HepG2 (cell line): ENCODE results near the gene NHLH2. TPM values are rescaled to one million over a fixed set of nuclear protein-coding genes. Genes with fewer than 3 reads are reported as not detected.

Source experiments
- ATAC-seq: fragments of 200-7000 bp; cut with Tn5 transposase; 3 replicates; pipeline ENCODE4 v1.9.1; 2020; ENCODE audit warnings: mild to moderate bottlenecking, moderate library complexity
- BruUV-seq: library from RNA; stranded (reverse); fragments of 400-500 nt; replicated peaks from 2 replicates; lab custom pipeline; 2021; lab: Mats Ljungman, UMichigan
- CTCF ChIA-PET: fragments of 300-600 bp; formaldehyde crosslinking; extraction: SDS; loops from one replicate; lab custom pipeline; 2021; ENCODE audit warnings: low total read pairs, inconsistent platforms, low intra/inter-chr PET ratio; lab: Yijun Ruan, JAX
- POLR2A ChIA-PET: fragments of 350-600 bp; sonication (Branson Sonifier 250); formaldehyde crosslinking; loops from one replicate; lab custom pipeline; 2020; ENCODE audit warnings: antibody characterized with exemption, inconsistent platforms; lab: Yijun Ruan, JAX
- DNase-seq: peaks from one replicate; pipeline ENCODE4 v3.0.0-alpha.2; 2015; ENCODE audit warnings: low spot score
- FAIRE-seq: peaks from 3 replicates; lab custom pipeline; 2011; peaks lifted over from hg19 to GRCh38; lab: Jason Lieb, UNC
- H2AFZ ChIP-seq: one replicate; pipeline ENCODE4 v1.6.1; 2011; ENCODE audit warnings: low read length, inconsistent platforms
- H3K27ac ChIP-seq: fragments of 300-600 bp; 3 replicates; pipeline ENCODE4 v1.8.0; 2011; ENCODE audit warnings: mixed run types, mild to moderate bottlenecking, mixed read lengths, low read length, inconsistent platforms; ENCODE audit not compliant: insufficient read depth; ENCODE audit errors: extremely low read length
- H3K27me3 ChIP-seq, 2 experiments: fragments of 200-600 bp in 1 of 2; 2 replicates in 1 of 2; 3 replicates in 1 of 2; pipeline versions ENCODE4 v1.6.0 to v1.8.0; 2011; ENCODE audit warnings: low read length in 2 of 2, mild to moderate bottlenecking in 2 of 2, moderate library complexity in 2 of 2, inconsistent platforms in 1 of 2; ENCODE audit not compliant: insufficient read depth in 2 of 2, control insufficient read depth in 1 of 2
- H3K36me3 ChIP-seq, 2 experiments: fragments of 200-600 bp in 1 of 2; replicated peaks in 1 of 2; 2 replicates in 1 of 2; 3 replicates in 1 of 2; pipeline versions ENCODE4 v1.5.1 to v1.8.0; 2011; ENCODE audit warnings: low read length in 2 of 2, inconsistent platforms in 1 of 2; ENCODE audit not compliant: insufficient read depth in 2 of 2, control insufficient read depth in 1 of 2
- H3K4me1 ChIP-seq: 2 replicates; pipeline ENCODE4 v1.5.1; 2012; ENCODE audit warnings: low read length, inconsistent platforms; ENCODE audit not compliant: insufficient read depth
- H3K4me2 ChIP-seq: 2 replicates; pipeline ENCODE4 v1.6.0; 2011; ENCODE audit warnings: low read depth, low read length, inconsistent platforms
- H3K4me3 ChIP-seq, 3 experiments: fragments of 200-600 bp in 1 of 3; sonication (generic), shearing (Covaris generic) in 1 of 3; replicated peaks in 1 of 3; 2 replicates each; pipeline ENCODE4 v1.5.1; 2011 to 2016; ENCODE audit warnings: low read length in 3 of 3, inconsistent platforms in 2 of 3, low read depth in 2 of 3, mild to moderate bottlenecking in 2 of 3, control low read depth in 1 of 3, mixed read lengths in 1 of 3; ENCODE audit not compliant: insufficient read depth in 1 of 3
- H3K79me2 ChIP-seq: one replicate; pipeline ENCODE4 v1.6.1; 2011; ENCODE audit warnings: low read length, inconsistent platforms; ENCODE audit not compliant: insufficient read depth
- H3K9ac ChIP-seq: 2 replicates; pipeline ENCODE4 v1.6.0; 2011; ENCODE audit warnings: mild to moderate bottlenecking, low read depth, low read length, inconsistent platforms; ENCODE audit not compliant: insufficient read depth
- H3K9me3 ChIP-seq: 2 replicates; pipeline ENCODE4 v1.5.1; 2012; ENCODE audit warnings: mild to moderate bottlenecking, low read length
- H4K20me1 ChIP-seq: 2 replicates; pipeline ENCODE4 v1.6.0; 2011; ENCODE audit warnings: inconsistent platforms, mild to moderate bottlenecking, low read length, moderate library complexity; ENCODE audit not compliant: insufficient read depth
- AGO2 ChIP-seq: fragments of 200-400 bp; formaldehyde crosslinking; optimal IDR thresholded peaks from 2 replicates; pipeline ENCODE3; 2017; ENCODE audit warnings: mild to moderate bottlenecking, low read depth, low read length, moderate library complexity
- ATF7 ChIP-seq, 2 experiments: fragments of 450-650 bp in 1 of 2; sonication (generic) in 1 of 2; formaldehyde crosslinking in 1 of 2; IDR thresholded peaks; 2 replicates each; pipeline versions ENCODE4 v1.4.0 to v1.6.1; 2016 to 2020; ENCODE audit warnings: antibody characterized with exemption in 1 of 2, mild to moderate bottlenecking in 1 of 2, missing genetic modification reagents in 1 of 2
- CEBPZ ChIP-seq: IDR thresholded peaks from 2 replicates; pipeline ENCODE4 v1.6.1; 2012; ENCODE audit warnings: low read length, improper control_type of control experiment
- FOXO1 ChIP-seq: sonication (generic); formaldehyde crosslinking; IDR thresholded peaks from 2 replicates; pipeline ENCODE4 v1.4.0; 2020; ENCODE audit warnings: missing genetic modification reagents
- GLI4 ChIP-seq: sonication (generic); formaldehyde crosslinking; IDR thresholded peaks from 2 replicates; pipeline ENCODE4 v1.5.1; 2020; ENCODE audit warnings: missing genetic modification reagents, mild to moderate bottlenecking, moderate library complexity, borderline replicate concordance
- HBP1 ChIP-seq: IDR thresholded peaks from 2 replicates; pipeline ENCODE4 v1.6.1; 2016; ENCODE audit warnings: low read depth, control low read depth
- RBFOX2 ChIP-seq: fragments of 200-400 bp; formaldehyde crosslinking; IDR thresholded peaks from 2 replicates; pipeline ENCODE4 v1.6.1; 2017; ENCODE audit warnings: low read depth, mild to moderate bottlenecking, low read length
- SP4 ChIP-seq: sonication (generic); formaldehyde crosslinking; IDR thresholded peaks from 2 replicates; pipeline ENCODE4 v1.8.1; 2023; ENCODE audit warnings: mild to moderate bottlenecking, missing genetic modification reagents
- ZBTB20 ChIP-seq: sonication (generic); formaldehyde crosslinking; IDR thresholded peaks from 2 replicates; pipeline ENCODE4 v1.8.1; 2023; ENCODE audit warnings: missing genetic modification reagents, low read depth, mild to moderate bottlenecking, borderline replicate concordance
- ZFP82 ChIP-seq: sonication (generic); formaldehyde crosslinking; IDR thresholded peaks from 2 replicates; pipeline ENCODE4 v1.5.1; 2020; ENCODE audit warnings: mild to moderate bottlenecking, missing genetic modification reagents, borderline replicate concordance
- ZNF577 ChIP-seq: sonication (generic); formaldehyde crosslinking; IDR thresholded peaks from 2 replicates; pipeline ENCODE4 v1.4.0; 2020; ENCODE audit warnings: mild to moderate bottlenecking, low read depth, missing genetic modification reagents, borderline replicate concordance
- ZNF784 ChIP-seq: sonication (generic); formaldehyde crosslinking; IDR thresholded peaks from 2 replicates; pipeline ENCODE4 v1.5.1; 2020; ENCODE audit warnings: missing genetic modification reagents, mild to moderate bottlenecking, borderline replicate concordance
- ZSCAN20 ChIP-seq: sonication (generic); formaldehyde crosslinking; IDR thresholded peaks from 2 replicates; pipeline ENCODE4 v1.4.0; 2020; ENCODE audit warnings: missing genetic modification reagents, mild to moderate bottlenecking, borderline replicate concordance
- WGBS: methylation state at CpG from one replicate; pipeline ENCODE4 v1.1.6; 2017; ENCODE audit warnings: low lambda C conversion rate; 5-methylcytosine and 5-hydroxymethylcytosine counted together
- in situ Hi-C: cut with HindIII; loops from 2 replicates; pipeline ENCODE4 v1.10.0; 2017; ENCODE audit warnings: low pct_unique_long_range_greater_than_20kb; ENCODE audit not compliant: extremely low pct_ligation_motif_present
- intact Hi-C: fragments of 100-400 bp; cut with micrococcal nuclease; formaldehyde crosslinking; loops from one replicate; pipeline ENCODE4 v1.10.0; 2022; ENCODE audit not compliant: unreplicated experiment
- polyA plus RNA-seq, 8 experiments: library from polyadenylated mRNA; depleted of rRNA in 3 of 8; stranded (reverse) in 7 of 8; unstranded in 1 of 8; fragments of >200 nt; fragmentation: Illumina TruSeq in 4 of 8; extraction: Trizol in 4 of 8; gene quantifications; 2 replicates each; pipeline versions ENCODE4 v1.2.1 to v1.2.3, GENCODE V29; 2011 to 2016; ENCODE audit warnings: low read depth in 4 of 8, missing spikeins in 1 of 8, mixed read lengths in 1 of 8; ENCODE audit not compliant: insufficient read depth in 1 of 8
- total RNA-seq, 5 experiments: library from RNA; depleted of rRNA; stranded (reverse); fragments of >200 nt; fragmentation: Illumina TruSeq; extraction: Trizol; gene quantifications; 2 replicates each; pipeline ENCODE4 v1.2.3, GENCODE V29; 2016; ENCODE audit warnings: low read depth in 1 of 5

Gene NHLH2
- total and polyA plus RNA-seq, 2 of the 13 experiments (the other 11 are each of a cell fraction or from before 2014, with no cell fraction given) = not detected

GRCh38 chr1:115865704-115866380, 24.9 kb upstream of the NHLH2 start:
- no peaks in the 10 kb centered on the region for H3K4me1 ChIP-seq
- no peak overlapping the region for H3K4me2 ChIP-seq
- H3K4me3 ChIP-seq = no peak overlapping the region
- no peaks in the 10 kb centered on the region for H3K36me3 ChIP-seq
- H3K9ac ChIP-seq = no peak overlapping the region
- H3K27ac ChIP-seq = no peak overlapping the region
- H3K79me2 ChIP-seq = no peaks in the 10 kb centered on the region
- H3K27me3 ChIP-seq = no peaks in the 10 kb centered on the region
- intact Hi-C loops = no loop called here
- H3K9me3 ChIP-seq = no peaks in the 10 kb centered on the region
- POLR2A ChIA-PET = no interaction called here
- H2AFZ ChIP-seq = no peak overlapping the region
- DNase-seq (no peak), FAIRE-seq (no peak), ATAC-seq (no peak)
- CTCF ChIA-PET = no interaction called here
- no TSS peak for BruUV-seq
- H4K20me1 ChIP-seq = no peaks in the 10 kb centered on the region
- TF ChIP-seq ZNF784 (CRISPR knock-in tag) (no peak), FOXO1 (no peak), ZFP82 (CRISPR knock-in tag) (no peak), ZBTB20 (no peak), CEBPZ (no peak), GLI4 (no peak), HBP1 (no peak), ATF7 (IDR thresholded peaks at IDR 0.05) (no peak), ATF7 (CRISPR knock-in tag; IDR thresholded peaks at IDR 0.05) (no peak), AGO2 (no peak), RBFOX2 (no peak), ZNF577 (CRISPR knock-in tag) (no peak), SP4 (CRISPR knock-in tag) (no peak), ZSCAN20 (CRISPR knock-in tag) (no peak)
- TF ChIP-seq, all 625 proteins: peak for 0
- 33% methylated on average over 4 of the region's 4 CpGs for WGBS
- in situ Hi-C loops = no loop called here
